IMR-90 (cell line): ENCODE results near the gene ZC3H4. TPM values are rescaled to one million over a fixed set of nuclear protein-coding genes. Genes with fewer than 3 reads are reported as not detected.

ENCODE experiments used
- ATAC-seq: fragments of 200-7000 bp; cut with Tn5 transposase; 2 replicates; pipeline ENCODE4 v1.9.1; 2020; ENCODE audit warnings: low read depth, mild to moderate bottlenecking, moderate library complexity
- BruUV-seq: library from RNA; stranded (reverse); fragments of 400-500 nt; replicated peaks from 2 replicates; lab custom pipeline; 2021; lab: Mats Ljungman, UMichigan
- CTCF ChIA-PET: fragments of 300-600 bp; formaldehyde crosslinking; extraction: SDS; loops from one replicate; lab custom pipeline; 2021; ENCODE audit warnings: antibody characterized with exemption; lab: Yijun Ruan, JAX
- POLR2A ChIA-PET: fragments of 300-600 bp; sonication (Branson Sonifier 250); formaldehyde crosslinking; loops from one replicate; lab custom pipeline; 2022; ENCODE audit warnings: antibody characterized with exemption; ENCODE audit not compliant: unreplicated experiment; lab: Charles Lee
- DNase-seq: peaks from one replicate; pipeline ENCODE4 v3.0.0; 2013
- H2AFZ ChIP-seq: replicated peaks from 2 replicates; pipeline ENCODE3; 2013; ENCODE audit warnings: low read length, mild to moderate bottlenecking; ENCODE audit not compliant: poor library complexity
- H2AK5ac ChIP-seq: 2 replicates; pipeline ENCODE4 v1.6.1; 2013; ENCODE audit warnings: low read depth, low read length, inconsistent platforms
- H2AK9ac ChIP-seq: replicated peaks from 2 replicates; pipeline ENCODE3; 2013; ENCODE audit warnings: mild to moderate bottlenecking, low read depth, low read length, moderate library complexity; ENCODE audit not compliant: poor library complexity
- H2BK120ac ChIP-seq: 2 replicates; pipeline ENCODE4 v1.6.1; 2013; ENCODE audit warnings: low read depth, low read length, inconsistent platforms
- H2BK15ac ChIP-seq: 3 replicates; pipeline ENCODE4 v1.6.1; 2013; ENCODE audit warnings: low read depth, low read length, inconsistent platforms
- H2BK20ac ChIP-seq: 2 replicates; pipeline ENCODE4 v1.6.1; 2013; ENCODE audit warnings: low read depth, mild to moderate bottlenecking, inconsistent platforms, low read length, moderate library complexity
- H2BK5ac ChIP-seq: 2 replicates; pipeline ENCODE4 v1.6.1; 2013; ENCODE audit warnings: mild to moderate bottlenecking, low read depth, low read length, inconsistent platforms; ENCODE audit not compliant: poor library complexity, severe bottlenecking
- H3K14ac ChIP-seq: replicated peaks from 2 replicates; pipeline ENCODE4 v1.6.1; 2013; ENCODE audit warnings: low read depth, low read length, inconsistent platforms
- H3K18ac ChIP-seq: 2 replicates; pipeline ENCODE4 v1.6.1; 2013; ENCODE audit warnings: low read depth, low read length, control low read depth
- H3K23ac ChIP-seq: 2 replicates; pipeline ENCODE4 v1.6.1; 2013; ENCODE audit warnings: low read depth, low read length, inconsistent platforms
- H3K27ac ChIP-seq: 2 replicates; pipeline ENCODE4 v1.5.1; 2013; ENCODE audit warnings: mild to moderate bottlenecking, control low read depth, low read length; ENCODE audit not compliant: insufficient read depth
- H3K27me3 ChIP-seq: 2 replicates; pipeline ENCODE4 v1.6.1; 2013; ENCODE audit warnings: low read length; ENCODE audit not compliant: control insufficient read depth, insufficient read depth
- H3K36me3 ChIP-seq: 2 replicates; pipeline ENCODE4 v1.6.1; 2013; ENCODE audit warnings: low read length, mixed read lengths; ENCODE audit not compliant: control insufficient read depth, insufficient read depth
- H3K4ac ChIP-seq: 2 replicates; pipeline ENCODE4 v1.6.1; 2013; ENCODE audit warnings: low read depth, low read length, inconsistent platforms
- H3K4me1 ChIP-seq: 2 replicates; pipeline ENCODE4 v1.6.1; 2013; ENCODE audit warnings: low read length, mixed read lengths; ENCODE audit not compliant: control insufficient read depth, insufficient read depth
- H3K4me2 ChIP-seq: 2 replicates; pipeline ENCODE4 v1.6.1; 2013; ENCODE audit warnings: low read depth, mild to moderate bottlenecking, control low read depth, low read length, moderate library complexity
- H3K4me3 ChIP-seq: 2 replicates; pipeline ENCODE4 v1.5.1; 2013; ENCODE audit warnings: low read depth, mild to moderate bottlenecking, control low read depth, low read length, moderate library complexity; ENCODE audit not compliant: insufficient read depth
- H3K56ac ChIP-seq: 2 replicates; pipeline ENCODE4 v1.6.1; 2013; ENCODE audit warnings: low read length, inconsistent platforms; ENCODE audit not compliant: insufficient read depth; ENCODE audit errors: extremely low read depth
- H3K79me1 ChIP-seq, 2 experiments: 2 replicates each; pipeline ENCODE4 v1.6.1; 2013; ENCODE audit warnings: low read length in 2 of 2, inconsistent platforms in 1 of 2, low read depth in 1 of 2
- H3K9ac ChIP-seq: 2 replicates; pipeline ENCODE4 v1.6.1; 2013; ENCODE audit warnings: low read depth, low read length, control low read depth
- H3K9me1 ChIP-seq: 2 replicates; pipeline ENCODE4 v1.6.1; 2013; ENCODE audit warnings: low read length, inconsistent platforms; ENCODE audit not compliant: insufficient read depth
- H3K9me3 ChIP-seq: 2 replicates; pipeline ENCODE4 v1.6.1; 2013; ENCODE audit warnings: low read length; ENCODE audit not compliant: control insufficient read depth, insufficient read depth
- H4K20me1 ChIP-seq: 2 replicates; pipeline ENCODE4 v1.6.1; 2013; ENCODE audit warnings: low read length, inconsistent platforms; ENCODE audit not compliant: insufficient read depth
- H4K5ac ChIP-seq: 2 replicates; pipeline ENCODE4 v1.6.1; 2013; ENCODE audit warnings: mild to moderate bottlenecking, low read depth, low read length, control low read depth
- H4K8ac ChIP-seq, 2 experiments: 2 replicates each; pipeline ENCODE4 v1.6.1; 2013; ENCODE audit warnings: low read depth in 2 of 2, low read length in 2 of 2, control low read depth in 1 of 2, inconsistent platforms in 1 of 2
- H4K91ac ChIP-seq: 2 replicates; pipeline ENCODE4 v1.6.1; 2013; ENCODE audit warnings: low read depth, low read length, inconsistent platforms; ENCODE audit not compliant: insufficient read depth
- BHLHE40 ChIP-seq: fragments of 150-350 bp; IDR thresholded peaks from 2 replicates; pipeline ENCODE4 v1.6.1; 2016; ENCODE audit warnings: mild to moderate bottlenecking, low read depth, low read length
- CHD1 ChIP-seq: IDR thresholded peaks from 2 replicates; pipeline ENCODE4 v1.6.1; 2012; ENCODE audit warnings: low read depth, low read length, improper control_type of control experiment
- FOS ChIP-seq: fragments of 150-350 bp; IDR thresholded peaks from 2 replicates; pipeline ENCODE4 v1.6.1; 2016; ENCODE audit warnings: low read depth, low read length
- MAZ ChIP-seq: IDR thresholded peaks from 2 replicates; pipeline ENCODE4 v1.6.1; 2012; ENCODE audit warnings: low read depth, mild to moderate bottlenecking, low read length, improper control_type of control experiment, moderate library complexity, borderline replicate concordance
- MXI1 ChIP-seq: IDR thresholded peaks from 2 replicates; pipeline ENCODE4 v1.6.1; 2012; ENCODE audit warnings: low read depth, mild to moderate bottlenecking, low read length, moderate library complexity, borderline replicate concordance
- NFE2L2 ChIP-seq: fragments of 150-350 bp; IDR thresholded peaks from 2 replicates; pipeline ENCODE4 v1.6.1; 2016; ENCODE audit warnings: low read depth, mild to moderate bottlenecking, low read length
- RAD21 ChIP-seq: IDR thresholded peaks from 2 replicates; pipeline ENCODE4 v1.6.1; 2012; ENCODE audit warnings: low read length, improper control_type of control experiment
- RCOR1 ChIP-seq: IDR thresholded peaks from 2 replicates; pipeline ENCODE4 v1.6.1; 2012; ENCODE audit warnings: mild to moderate bottlenecking, low read length, improper control_type of control experiment; ENCODE audit not compliant: insufficient replicate concordance
- RFX5 ChIP-seq: IDR thresholded peaks from 2 replicates; pipeline ENCODE4 v1.8.0; 2012; ENCODE audit warnings: low read depth, mild to moderate bottlenecking, low read length, moderate library complexity
- SMC3 ChIP-seq: fragments of 150-350 bp; IDR thresholded peaks from 2 replicates; pipeline ENCODE4 v1.6.1; 2016; ENCODE audit warnings: low read depth, mild to moderate bottlenecking, antibody characterized with exemption, low read length, moderate library complexity
- WGBS, 2 experiments: methylation state at CpG; one replicate each; pipeline versions ENCODE4 v1.1.5 to v1.1.7; 2013; ENCODE audit warnings: missing lambda C conversion rate in 2 of 2; ENCODE audit not compliant: insufficient read length in 1 of 2; ENCODE audit errors: extremely low coverage in 2 of 2; 5-methylcytosine and 5-hydroxymethylcytosine counted together
- dilution Hi-C: fragments of 300-500 bp; cut with HindIII; formaldehyde crosslinking; loops from one replicate; pipeline ENCODE4 v1.14.3; 2018; ENCODE audit warnings: low sequenced_read_pairs; ENCODE audit not compliant: unreplicated experiment
- in situ Hi-C: fragments of 300-500 bp; cut with MboI; formaldehyde crosslinking; loops from 3 replicates; pipeline ENCODE4 v1.14.3; 2019; ENCODE audit warnings: low sequenced_read_pairs, inconsistent platforms, mixed read lengths
- intact Hi-C: fragments of 100-400 bp; cut with micrococcal nuclease; formaldehyde crosslinking; loops from 2 replicates; pipeline ENCODE4 v1.10.0; 2022
- polyA plus RNA-seq, 3 experiments: library from polyadenylated mRNA; depleted of rRNA; stranded (reverse); fragments of >200 nt; gene quantifications; 2 replicates each; pipeline ENCODE4 v1.2.3, GENCODE V29; 2012; ENCODE audit warnings: low replicate concordance in 1 of 3
- total RNA-seq: library from RNA; depleted of rRNA; stranded (reverse); fragments of >200 nt; gene quantifications from 2 replicates; pipeline ENCODE4 v1.2.3, GENCODE V29; 2012
- TF ChIP-seq, protein P1 (sequence below): fragments of 150-350 bp; IDR thresholded peaks from 2 replicates; pipeline ENCODE4 v1.6.1; 2016; ENCODE audit warnings: low read depth, mild to moderate bottlenecking, low read length, moderate library complexity, borderline replicate concordance
- TF ChIP-seq, protein P2 (sequence below): fragments of 150-350 bp; IDR thresholded peaks from 2 replicates; pipeline ENCODE4 v1.6.1; 2017; ENCODE audit warnings: mild to moderate bottlenecking, antibody characterized with exemption, low read length, low read depth

The ZC3H4 gene
- total and polyA plus RNA-seq, 2 of the 4 experiments (the other 2 are of a cell fraction): 3.9 to 8.9 TPM

DNA sequence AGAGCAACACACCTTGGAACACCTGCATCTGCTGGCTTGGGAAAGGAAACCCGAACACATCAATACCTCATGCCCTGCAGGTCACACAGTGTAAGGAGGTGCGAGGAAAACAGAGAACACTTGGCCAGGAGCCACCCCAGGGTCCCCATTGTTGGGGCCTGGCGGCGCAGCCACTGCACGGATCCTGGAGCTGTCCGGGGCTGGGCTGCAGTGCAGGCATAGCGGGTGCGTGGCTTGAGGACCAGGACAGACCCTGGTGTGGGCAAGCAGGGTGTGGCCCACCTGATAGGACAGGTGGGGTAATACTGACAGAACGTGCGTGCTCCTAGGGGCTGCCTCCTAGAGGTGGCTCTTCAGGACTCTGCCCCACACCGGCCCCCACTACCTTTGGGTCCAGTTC is 48.3 kb downstream of the ZC3H4 start:
- dilution Hi-C loops: no loop called here

More for the DNA sequence above, 48.3 kb downstream of the ZC3H4 start:
- ChIA-PET CTCF (no interaction called here), POLR2A (no interaction called here)
- Histone ChIP-seq H4K91ac (no peak overlapping the region), H2AK9ac (no peak overlapping the region), H2BK5ac (no peak overlapping the region), H3K23ac (no peak overlapping the region), H3K27ac (no peak overlapping the region), H3K9ac (no peak overlapping the region), H2BK20ac (no peak overlapping the region), H4K5ac (no peak overlapping the region), H3K36me3 (peaks cover 48% of the 10 kb centered on the region), H3K4me2 (no peak overlapping the region), H3K14ac (no peak overlapping the region), H3K4me1 (no peaks in the 10 kb centered on the region), H3K56ac (no peak overlapping the region), H3K4ac (no peak overlapping the region), H3K9me1 (peaks cover 7% of the 10 kb centered on the region; the same call in 1 of the 2 replicates), H2BK15ac (no peak overlapping the region), H3K9me3 (no peaks in the 10 kb centered on the region), H3K27me3 (no peaks in the 10 kb centered on the region), H2AK5ac (no peak overlapping the region), H3K18ac (no peak overlapping the region), H3K4me3 (no peak overlapping the region), H4K8ac (no peak overlapping the region), H2BK120ac (no peak overlapping the region), H3K79me1 (peaks cover 4 to 30% of the 10 kb centered on the region in 2 experiments; a peak in 3 of 4 replicates), H4K20me1 (peaks cover 11% of the 10 kb centered on the region; the same call in 1 of the 2 replicates), H2AFZ (no peak overlapping the region)
- TF ChIP-seq, protein P1, sequence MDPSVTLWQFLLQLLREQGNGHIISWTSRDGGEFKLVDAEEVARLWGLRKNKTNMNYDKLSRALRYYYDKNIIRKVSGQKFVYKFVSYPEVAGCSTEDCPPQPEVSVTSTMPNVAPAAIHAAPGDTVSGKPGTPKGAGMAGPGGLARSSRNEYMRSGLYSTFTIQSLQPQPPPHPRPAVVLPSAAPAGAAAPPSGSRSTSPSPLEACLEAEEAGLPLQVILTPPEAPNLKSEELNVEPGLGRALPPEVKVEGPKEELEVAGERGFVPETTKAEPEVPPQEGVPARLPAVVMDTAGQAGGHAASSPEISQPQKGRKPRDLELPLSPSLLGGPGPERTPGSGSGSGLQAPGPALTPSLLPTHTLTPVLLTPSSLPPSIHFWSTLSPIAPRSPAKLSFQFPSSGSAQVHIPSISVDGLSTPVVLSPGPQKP: no peak
- TF ChIP-seq, protein P2, sequence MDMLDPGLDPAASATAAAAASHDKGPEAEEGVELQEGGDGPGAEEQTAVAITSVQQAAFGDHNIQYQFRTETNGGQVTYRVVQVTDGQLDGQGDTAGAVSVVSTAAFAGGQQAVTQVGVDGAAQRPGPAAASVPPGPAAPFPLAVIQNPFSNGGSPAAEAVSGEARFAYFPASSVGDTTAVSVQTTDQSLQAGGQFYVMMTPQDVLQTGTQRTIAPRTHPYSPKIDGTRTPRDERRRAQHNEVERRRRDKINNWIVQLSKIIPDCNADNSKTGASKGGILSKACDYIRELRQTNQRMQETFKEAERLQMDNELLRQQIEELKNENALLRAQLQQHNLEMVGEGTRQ: no peak
- TF ChIP-seq FOS: no peak
- TF ChIP-seq SMC3: no peak
- no peak for TF ChIP-seq RFX5
- TF ChIP-seq CHD1: no peak
- TF ChIP-seq RAD21: no peak
- TF ChIP-seq MXI1: no peak
- TF ChIP-seq MAZ: no peak
- TF ChIP-seq BHLHE40: no peak
- TF ChIP-seq RCOR1: no peak
- no peak for TF ChIP-seq NFE2L2
- DNase-seq (no peak), ATAC-seq (no peak)
- in situ Hi-C loops: no loop called here
- 100% methylated on average over 4 of the region's 11 CpGs; no CpG with 5 or more reads in 1 of the 2 experiments for WGBS, 2 experiments
- BruUV-seq: no TSS peak
- intact Hi-C loops: no loop called here
